GM19043 (cell line): ENCODE results near the gene DNPEP.
"Not testable (repeated sequence)": the region's sequence is repeated elsewhere in the genome, so short reads cannot be mapped to it uniquely, and the experiment has no call there.

Experiments used
- ATAC-seq: cut with Tn5 transposase; IDR thresholded peaks from one replicate; pipeline ENCODE4 v1.9.1; 2021; ENCODE audit warnings: low read depth; ENCODE audit not compliant: unreplicated experiment

The DNPEP gene

GRCh38 chr2:219402665-219403515 is 15.2 kb upstream of the DNPEP start:
- no peak for ATAC-seq

DNA sequence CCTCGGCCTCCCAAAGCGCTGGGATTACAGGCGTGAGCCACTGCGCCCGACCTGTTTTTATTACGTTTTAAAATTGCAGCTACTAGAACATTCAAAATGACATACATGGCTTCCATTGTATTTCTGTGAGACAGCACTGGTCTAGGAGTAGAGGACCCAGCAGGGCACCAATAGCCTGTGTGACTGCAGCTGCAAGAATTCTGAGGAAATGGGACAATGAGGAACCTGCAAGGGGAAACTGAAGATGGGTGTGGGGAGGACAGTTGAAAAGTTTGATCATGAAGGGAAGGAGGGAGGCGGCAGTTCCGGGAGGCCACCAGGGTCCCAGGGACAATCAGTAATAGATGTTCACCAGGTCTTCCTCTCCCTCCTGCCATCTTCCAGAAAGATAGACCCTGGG is 13.9 kb upstream of the DNPEP start:
- no peak for ATAC-seq

DNA sequence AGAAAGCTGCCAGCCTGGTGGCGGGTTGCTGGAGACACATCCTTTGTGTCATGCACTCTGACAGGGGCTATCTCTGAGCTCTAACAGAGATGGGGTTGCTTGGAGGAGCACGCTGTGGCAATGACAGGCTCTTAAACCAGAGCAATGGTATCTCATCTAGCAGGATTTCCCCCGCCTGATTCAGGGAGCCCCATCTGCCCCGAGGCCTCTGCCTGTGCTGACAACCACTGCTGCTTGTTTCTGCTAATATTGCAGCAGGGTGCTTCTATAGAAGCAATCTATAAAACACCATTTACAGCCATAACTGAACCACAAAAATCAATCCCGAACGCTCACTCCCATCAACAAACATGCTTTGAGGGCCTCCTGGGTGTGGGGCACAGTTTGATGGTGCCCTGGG is 12.8 kb upstream of the DNPEP start:
- no peak for ATAC-seq

GRCh38 chr2:219399716-219400478 is 12.2 kb upstream of the DNPEP start:
- ATAC-seq: no peak

GRCh38 chr2:219398721-219399363 is 11.1 kb upstream of the DNPEP start:
- ATAC-seq: no peak

DNA sequence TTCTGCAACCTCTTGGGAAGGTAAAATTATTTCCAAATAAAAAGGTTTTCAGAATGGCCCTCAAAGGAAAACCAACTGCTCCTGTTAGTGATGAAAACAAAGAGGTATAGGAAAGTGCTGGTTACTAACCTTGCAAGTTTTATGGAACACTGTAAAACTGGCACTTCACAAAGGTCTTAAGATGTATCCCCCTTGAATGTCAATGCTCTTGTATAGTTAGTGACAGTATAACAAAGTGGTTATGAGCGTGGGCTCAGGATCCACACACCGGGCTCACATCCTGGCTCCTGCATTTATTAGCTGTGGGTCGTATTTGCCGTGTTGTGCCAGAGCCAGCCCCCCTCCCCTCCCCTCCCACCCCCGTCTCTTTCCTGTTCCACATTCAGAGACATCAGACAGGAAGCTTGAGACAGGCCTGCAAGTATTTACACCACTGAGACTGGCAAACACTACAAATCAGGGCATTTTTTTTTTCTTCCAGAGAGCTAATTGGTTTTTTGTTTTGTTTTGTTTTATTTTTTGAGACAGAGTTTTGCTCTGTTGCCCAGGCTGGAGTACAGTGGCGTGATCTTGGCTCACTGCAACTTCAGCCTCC is 9.2 kb upstream of the DNPEP start:
- ATAC-seq: no peak

DNA sequence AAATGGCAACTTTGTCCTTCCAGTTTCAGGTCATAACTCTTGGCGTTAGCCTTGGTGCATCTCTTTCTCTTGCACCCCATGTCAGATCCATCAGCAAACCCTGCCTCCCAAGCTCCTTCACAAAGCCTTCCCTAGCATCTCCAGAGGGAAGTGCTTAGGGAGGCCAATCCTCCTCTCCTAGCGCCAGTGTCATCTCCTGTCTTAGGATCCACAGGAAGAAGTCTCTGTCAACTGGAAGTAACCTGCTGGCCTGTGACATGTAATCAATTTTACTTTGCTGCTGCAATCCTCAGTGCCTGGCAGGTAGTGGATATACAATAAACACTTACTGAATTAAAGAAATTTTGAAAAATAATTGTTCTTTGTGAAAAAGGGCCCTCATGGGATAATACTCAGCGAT is 7.9 kb upstream of the DNPEP start:
- ATAC-seq: no peak

GRCh38 chr2:219395056-219395455 is 7.3 kb upstream of the DNPEP start:
- not testable (repeated sequence) for ATAC-seq

DNA sequence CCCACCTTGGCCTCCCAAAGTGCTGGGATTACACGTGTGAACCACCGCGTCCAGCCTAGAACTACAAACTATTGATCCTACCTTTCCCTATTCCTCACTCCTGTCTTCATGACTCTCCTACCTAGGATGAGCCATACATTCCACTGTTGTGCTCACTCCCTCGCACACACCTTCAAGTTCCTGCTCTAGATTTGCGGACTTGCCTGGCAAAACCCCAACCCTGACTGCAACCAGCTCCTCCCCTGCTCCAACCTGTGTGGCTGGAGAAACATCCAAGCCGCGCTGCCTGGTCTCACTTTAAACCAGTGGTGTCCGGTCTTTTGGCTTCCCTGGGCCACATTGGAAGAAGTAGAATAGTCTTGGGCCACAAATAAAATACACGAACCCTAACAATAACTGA is 5.0 kb upstream of the DNPEP start:
- no peak for ATAC-seq

GRCh38 chr2:219388907-219389156 is 1.1 kb upstream of the DNPEP start:
- no peak for ATAC-seq

- peak; percentile 84 for ATAC-seq
Measured at GRCh38 chr2:219388121-219388906, 602 bp upstream of the DNPEP start.

- no peak for ATAC-seq
Measured at GRCh38 chr2:219386532-219387280, 1.0 kb downstream of the DNPEP start.

- no peak for ATAC-seq
Measured at GRCh38 chr2:219385958-219386520, 1.7 kb downstream of the DNPEP start.

GRCh38 chr2:219384859-219385258 is 2.9 kb downstream of the DNPEP start:
- ATAC-seq: no peak

GRCh38 chr2:219384083-219384713 is 3.5 kb downstream of the DNPEP start:
- ATAC-seq: no peak

GRCh38 chr2:219381448-219381847 is 6.3 kb downstream of the DNPEP start:
- no peak for ATAC-seq

DNA sequence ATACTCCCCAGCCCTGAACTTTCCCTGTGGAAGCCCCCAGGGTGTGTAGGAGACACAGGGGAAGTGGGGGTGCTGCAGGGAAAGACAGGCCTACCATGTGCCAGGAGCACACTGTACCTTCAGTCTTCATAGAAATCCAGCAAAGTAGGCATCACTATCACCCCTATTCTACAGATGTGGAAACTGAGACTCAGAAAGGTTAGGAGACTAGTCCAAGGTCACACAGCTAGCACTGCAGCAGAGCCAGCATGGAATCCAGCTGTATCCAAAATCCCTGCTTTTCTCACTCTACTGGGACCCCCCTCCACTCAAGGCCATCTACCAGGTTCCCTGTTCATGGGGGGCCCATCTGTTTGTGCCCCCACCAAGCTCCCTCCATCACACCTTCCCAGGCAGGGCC is 6.8 kb downstream of the DNPEP start:
- ATAC-seq: no peak

GRCh38 chr2:219378163-219378851 is 9.4 kb downstream of the DNPEP start:
- no peak for ATAC-seq
